B cell (primary cell): ENCODE results near the gene RCE1. TPM values are rescaled to one million over a fixed set of nuclear protein-coding genes. Genes with fewer than 3 reads are reported as not detected.

Experiments
- ATAC-seq: fragments of 200-7000 bp; cut with Tn5 transposase; one replicate; pipeline ENCODE4 v1.10.0; 2021; ENCODE audit warnings: low read depth, mild to moderate bottlenecking, moderate number of reproducible peaks, moderate library complexity
- CTCF ChIA-PET: fragments of 350-600 bp; sonication (Branson Sonifier 250); formaldehyde crosslinking; loops from one replicate; lab custom pipeline; 2021; ENCODE audit warnings: antibody characterized with exemption, inconsistent platforms; lab: Charles Lee
- POLR2A ChIA-PET: fragments of 350-600 bp; sonication (Branson Sonifier 250); formaldehyde crosslinking; loops from one replicate; lab custom pipeline; 2021; ENCODE audit warnings: antibody characterized with exemption; lab: Charles Lee
- DNase-seq: peaks from one replicate; pipeline ENCODE4 v3.0.0; 2013
- H2AFZ ChIP-seq: 2 replicates; pipeline ENCODE4 v1.6.1; 2012; ENCODE audit warnings: mild to moderate bottlenecking, low read depth, low read length; ENCODE audit not compliant: insufficient read depth, poor library complexity, severe bottlenecking
- H3K27ac ChIP-seq, 2 donors: 1 replicate in 1 of 2; 2 replicates in 1 of 2; pipeline ENCODE4 v1.5.1; 2012 to 2013; ENCODE audit warnings: low read length in 2 of 2, mild to moderate bottlenecking in 2 of 2, moderate library complexity in 1 of 2
- H3K27me3 ChIP-seq, 4 experiments: fragments of 200-600 bp in 1 of 4; sonication (generic) in 1 of 4; replicated peaks in 1 of 4; 1 replicate in 2 of 4; 2 replicates in 2 of 4; pipeline versions ENCODE4 v1.6.1 to v1.7.0; 2013 to 2016; ENCODE audit warnings: low read length in 3 of 4, mild to moderate bottlenecking in 2 of 4, mixed read lengths in 1 of 4, moderate library complexity in 1 of 4; ENCODE audit not compliant: insufficient read depth in 4 of 4, control insufficient read depth in 3 of 4; ENCODE audit errors: control extremely low read depth in 1 of 4
- H3K36me3 ChIP-seq, 2 experiments: replicated peaks in 1 of 2; 1 replicate in 1 of 2; 2 replicates in 1 of 2; pipeline versions ENCODE4 v1.6.1 to v1.7.1; 2013; ENCODE audit warnings: low read length in 1 of 2; ENCODE audit not compliant: insufficient read depth in 2 of 2, control insufficient read depth in 1 of 2; ENCODE audit errors: control extremely low read depth in 1 of 2, extremely low read depth in 1 of 2
- H3K4me1 ChIP-seq, 2 donors: fragments of 200-600 bp in 1 of 2; sonication (generic) in 1 of 2; 1 replicate in 1 of 2; 2 replicates in 1 of 2; pipeline versions ENCODE4 v1.5.1 to v1.6.1; 2013 to 2017; ENCODE audit warnings: low read length in 2 of 2; ENCODE audit not compliant: control insufficient read depth in 2 of 2, insufficient read depth in 2 of 2
- H3K4me2 ChIP-seq: replicated peaks from 2 replicates; pipeline ENCODE3; 2012; ENCODE audit warnings: mild to moderate bottlenecking, low read depth, low read length; ENCODE audit not compliant: poor library complexity, severe bottlenecking
- H3K4me3 ChIP-seq, 5 experiments: fragments of 200-600 bp in 1 of 5; sonication (generic) in 1 of 5; 1 replicate in 3 of 5; 2 replicates in 2 of 5; pipeline versions ENCODE4 v1.5.1 to v1.7.0; 2011 to 2016; ENCODE audit warnings: low read length in 4 of 5, mild to moderate bottlenecking in 4 of 5, low read depth in 2 of 5, control low read depth in 1 of 5, moderate library complexity in 1 of 5; ENCODE audit not compliant: insufficient read depth in 1 of 5; ENCODE audit errors: control extremely low read depth in 1 of 5, extremely low read depth in 1 of 5
- H3K79me2 ChIP-seq: fragments of 200-600 bp; sonication (generic); one replicate; pipeline ENCODE4 v1.6.0; 2016; ENCODE audit warnings: low read length; ENCODE audit not compliant: control insufficient read depth, insufficient read depth
- H3K9ac ChIP-seq: fragments of 200-600 bp; sonication (generic); 2 replicates; pipeline ENCODE4 v1.6.1; 2017; ENCODE audit warnings: mild to moderate bottlenecking, low read length, moderate library complexity
- H3K9me3 ChIP-seq, 3 donors: one replicate each; pipeline versions ENCODE4 v1.6.1 to v1.7.1; 2013; ENCODE audit warnings: low read length in 2 of 3; ENCODE audit not compliant: control insufficient read depth in 2 of 3, insufficient read depth in 1 of 3; ENCODE audit errors: control extremely low read depth in 1 of 3
- H4K20me1 ChIP-seq: 2 replicates; pipeline ENCODE4 v1.6.0; 2012; ENCODE audit warnings: mild to moderate bottlenecking, low read length; ENCODE audit not compliant: insufficient read depth, control insufficient read depth, poor library complexity, severe bottlenecking
- H3K27ac Mint-ChIP-seq: one replicate; pipeline ENCODE4 v1.8.0; 2021; ENCODE audit warnings: mixed read lengths
- H3K27me3 Mint-ChIP-seq: one replicate; pipeline ENCODE4 v1.8.0; 2021; ENCODE audit warnings: mixed read lengths
- H3K4me1 Mint-ChIP-seq: one replicate; pipeline ENCODE4 v1.8.0; 2021; ENCODE audit warnings: mixed read lengths
- H3K4me3 Mint-ChIP-seq: one replicate; pipeline ENCODE4 v1.8.0; 2021; ENCODE audit warnings: mixed read lengths
- H3K9me3 Mint-ChIP-seq: one replicate; pipeline ENCODE4 v1.8.0; 2022; ENCODE audit warnings: mixed read lengths; ENCODE audit not compliant: insufficient read depth
- CTCF ChIP-seq: fragments of 200-600 bp; IDR thresholded peaks from one replicate; pipeline ENCODE4 v1.8.0; 2022; ENCODE audit warnings: antibody characterized with exemption, mild to moderate bottlenecking
- EZH2 ChIP-seq: IDR thresholded peaks from 2 replicates; pipeline ENCODE4 v1.6.1; 2012; ENCODE audit warnings: borderline replicate concordance, low read depth, mild to moderate bottlenecking, moderate library complexity, low read length; ENCODE audit not compliant: insufficient read depth, poor library complexity, severe bottlenecking
- WGBS: methylation state at CpG from one replicate; pipeline ENCODE4 v1.1.5; 2013; ENCODE audit warnings: missing lambda C conversion rate; ENCODE audit not compliant: insufficient coverage; 5-methylcytosine and 5-hydroxymethylcytosine counted together
- intact Hi-C: fragments of 100-400 bp; cut with micrococcal nuclease; formaldehyde crosslinking; loops from one replicate; pipeline ENCODE4 v1.10.0; 2022
- polyA plus RNA-seq: library from polyadenylated mRNA; depleted of rRNA; stranded (reverse); fragments of >200 nt; gene quantifications from 2 replicates; pipeline ENCODE4 v1.2.3, GENCODE V29; 2012
- total RNA-seq, 2 donors: library from RNA; stranded (reverse); fragments of 120-200 nt in 1 of 2; gene quantifications; 1 replicate in 1 of 2; 2 replicates in 1 of 2; pipeline versions ENCODE4 v1.2.3 to v1.2.4, GENCODE V29; 2013 to 2022

Gene RCE1
- total and polyA plus RNA-seq, 2 donors (not counting 1 experiment from before 2014, with no cell fraction given): 31.6 to 59.7 TPM

- Histone ChIP-seq H3K9me3 (no peaks in the 10 kb centered on the region), H2AFZ (no peak overlapping the region), H3K4me1 (peaks cover 28 to 37% of the 10 kb centered on the region in 2 donors), H3K4me3 (no peak overlapping the region), H3K9ac (no peak overlapping the region), H3K27me3 (no peaks in the 10 kb centered on the region), H3K36me3 (peaks cover 3 to 42% of the 10 kb centered on the region in 2 experiments), H4K20me1 (peaks cover 40% of the 10 kb centered on the region), H3K4me2 (peak overlapping the region; percentile 86), H3K79me2 (peaks cover 58% of the 10 kb centered on the region), H3K27ac (no peak overlapping the region)
- DNase-seq: peak; percentile 7
- H3K27me3 Mint-ChIP-seq: no peaks in the 10 kb centered on the region
- H3K9me3 Mint-ChIP-seq: no peaks in the 10 kb centered on the region
- WGBS: 97% methylated on average over 11 of the region's 12 CpGs
- TF ChIP-seq CTCF (no peak), EZH2 (no peak)
- intact Hi-C loops: no loop called here
- ChIA-PET CTCF (interaction anchor here (0.8 to 3.5 kb wide), 5 partner anchors 7 to 225 kb away, joined by 3 to 20 read pairs (median 5); no protein-coding TSS in a partner anchor), POLR2A (interaction anchor here (0.6 to 2.6 kb wide), 3 partner anchors 11 to 59 kb away, joined by 3 to 18 read pairs (median 3); no protein-coding TSS in a partner anchor)
- H3K4me1 Mint-ChIP-seq: peaks cover 37% of the 10 kb centered on the region
- peak overlapping the region; percentile 90 for H3K4me3 Mint-ChIP-seq
- no peak for ATAC-seq
- peak overlapping the region; percentile 94 for H3K27ac Mint-ChIP-seq
Observed at GRCh38 chr11:66844496-66845142, 1.4 kb downstream of the RCE1 start.
